NB4 (cell line): ENCODE measurements around the gene DCTN5.

Source experiments
- POLR2A ChIP-seq: IDR thresholded peaks from 2 replicates; pipeline ENCODE4 v1.6.1; 2011; ENCODE audit warnings: mild to moderate bottlenecking; ENCODE audit not compliant: insufficient read length; ENCODE audit errors: extremely low read depth
- TF ChIP-seq, protein P1 (sequence below): IDR thresholded peaks from one replicate; pipeline ENCODE4 v1.5.1; 2012; ENCODE audit warnings: low read depth, low read length

DNA sequence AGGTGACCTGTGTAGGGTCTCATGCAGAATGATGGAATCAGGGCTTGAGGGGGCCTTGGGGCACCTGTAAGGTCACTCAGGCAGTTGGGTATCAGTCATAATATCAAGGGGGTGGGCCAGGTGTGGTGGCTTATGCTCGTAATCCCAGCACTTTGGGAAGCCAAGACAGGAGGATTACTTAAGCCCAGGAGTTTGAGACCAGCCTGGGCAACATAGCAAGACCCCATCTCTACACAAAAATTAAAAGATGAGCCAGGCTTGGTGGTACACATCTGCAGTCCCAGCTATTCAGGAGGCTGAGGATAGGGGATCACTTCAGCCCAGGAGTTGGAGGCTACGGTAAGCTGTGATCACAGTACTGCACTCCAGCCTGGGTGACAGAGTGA is 64.2 kb downstream of the DCTN5 start:
- TF ChIP-seq POLR2A, result no peak
- TF ChIP-seq, protein P1, sequence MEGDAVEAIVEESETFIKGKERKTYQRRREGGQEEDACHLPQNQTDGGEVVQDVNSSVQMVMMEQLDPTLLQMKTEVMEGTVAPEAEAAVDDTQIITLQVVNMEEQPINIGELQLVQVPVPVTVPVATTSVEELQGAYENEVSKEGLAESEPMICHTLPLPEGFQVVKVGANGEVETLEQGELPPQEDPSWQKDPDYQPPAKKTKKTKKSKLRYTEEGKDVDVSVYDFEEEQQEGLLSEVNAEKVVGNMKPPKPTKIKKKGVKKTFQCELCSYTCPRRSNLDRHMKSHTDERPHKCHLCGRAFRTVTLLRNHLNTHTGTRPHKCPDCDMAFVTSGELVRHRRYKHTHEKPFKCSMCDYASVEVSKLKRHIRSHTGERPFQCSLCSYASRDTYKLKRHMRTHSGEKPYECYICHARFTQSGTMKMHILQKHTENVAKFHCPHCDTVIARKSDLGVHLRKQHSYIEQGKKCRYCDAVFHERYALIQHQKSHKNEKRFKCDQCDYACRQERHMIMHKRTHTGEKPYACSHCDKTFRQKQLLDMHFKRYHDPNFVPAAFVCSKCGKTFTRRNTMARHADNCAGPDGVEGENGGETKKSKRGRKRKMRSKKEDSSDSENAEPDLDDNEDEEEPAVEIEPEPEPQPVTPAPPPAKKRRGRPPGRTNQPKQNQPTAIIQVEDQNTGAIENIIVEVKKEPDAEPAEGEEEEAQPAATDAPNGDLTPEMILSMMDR, result no peak
